Kidney (tissue), 14 donors: ENCODE measurements around the gene KIAA1755. TPM values are rescaled to one million over a fixed set of nuclear protein-coding genes. Genes with fewer than 3 reads are reported as not detected.

Source experiments
- DNase-seq, 5 donors: peaks; one replicate each; pipeline ENCODE4 v3.0.0-alpha.2; 2013 to 2020
- FAIRE-seq: peaks from 2 replicates; lab custom pipeline; 2012; peaks lifted over from hg19 to GRCh38; lab: Jason Lieb, UNC
- H3K27ac ChIP-seq, 2 donors: one replicate each; pipeline ENCODE4 v1.7.0; 2013; ENCODE audit warnings: low read depth in 2 of 2, low read length in 2 of 2, inconsistent platforms in 1 of 2
- H3K27me3 ChIP-seq: one replicate; pipeline ENCODE4 v1.7.1; 2013; ENCODE audit warnings: low read length, inconsistent platforms; ENCODE audit not compliant: control insufficient read depth, insufficient read depth
- H3K36me3 ChIP-seq, 3 donors: one replicate each; pipeline versions ENCODE4 v1.7.0 to v1.7.1; 2013; ENCODE audit warnings: low read length in 3 of 3, control low read depth in 1 of 3, inconsistent platforms in 1 of 3; ENCODE audit not compliant: insufficient read depth in 3 of 3, control insufficient read depth in 2 of 3
- H3K4me1 ChIP-seq, 3 donors: one replicate each; pipeline versions ENCODE4 v1.7.0 to v1.7.1; 2013; ENCODE audit warnings: low read length in 3 of 3, inconsistent platforms in 1 of 3, low read depth in 1 of 3; ENCODE audit not compliant: control insufficient read depth in 2 of 3, insufficient read depth in 2 of 3
- H3K4me3 ChIP-seq, 3 donors: one replicate each; pipeline versions ENCODE4 v1.7.0 to v1.8.1; 2013; ENCODE audit warnings: low read length in 3 of 3, control low read depth in 1 of 3, inconsistent platforms in 1 of 3
- H3K9ac ChIP-seq, 3 donors: one replicate each; pipeline versions ENCODE4 v1.7.0 to v1.7.1; 2013; ENCODE audit warnings: low read length in 3 of 3, control low read depth in 1 of 3, inconsistent platforms in 1 of 3
- H3K9me3 ChIP-seq, 3 donors: one replicate each; pipeline versions ENCODE4 v1.7.0 to v1.7.1; 2013; ENCODE audit warnings: low read length in 3 of 3, control low read depth in 1 of 3, inconsistent platforms in 1 of 3; ENCODE audit not compliant: control insufficient read depth in 2 of 3, insufficient read depth in 1 of 3
- CTCF ChIP-seq: IDR thresholded peaks from 3 replicates; pipeline ENCODE4 v1.5.1; 2012; ENCODE audit warnings: mild to moderate bottlenecking, moderate library complexity, borderline replicate concordance; ENCODE audit not compliant: insufficient read depth; ENCODE audit errors: extremely low read depth
- intact Hi-C: fragments of 100-400 bp; cut with DNase I; formaldehyde crosslinking; loops from one replicate; pipeline ENCODE4 v1.11.1; 2022
- polyA plus RNA-seq: library from polyadenylated mRNA; stranded (reverse); fragments of 350-450 nt; fragmentation: Illumina TruSeq; extraction: RNeasy Lipid Tissue Mini Kit (QIAGEN cat#74804); gene quantifications from one replicate; pipeline ENCODE4 v1.2.3, GENCODE V29; 2014; ENCODE audit warnings: low read depth, low replicate concordance; ENCODE audit not compliant: insufficient read depth
- total RNA-seq: library from RNA; stranded (reverse); fragmentation: NEBNext Ultra II Directional; extraction: Animal tissue kit (Norgen Biotek cat#: 25700); gene quantifications from one replicate; pipeline ENCODE4 v1.2.1, GENCODE V29; 2021
- donor health status: control.
- donor health status: control.
- donor health status: control.
- donor health status: control.
- donor health status: control.
- donor health status: DM: yes; HTN: yes; CAD: no.
- donor health status: Normal renal cell carcinoma (clear cell type).

The KIAA1755 gene
- total and polyA plus RNA-seq, 2 donors from 2014 or later: 1.5 to 5.1 TPM

- no peak overlapping the region for H3K9ac ChIP-seq
- DNase-seq (peak in 1 of 5 donors; percentile 5), FAIRE-seq (no peak)
- no peak overlapping the region for H3K4me3 ChIP-seq
- TF ChIP-seq CTCF: no peak
- H3K27me3 ChIP-seq: no peaks in the 10 kb centered on the region
- H3K27ac ChIP-seq: no peak overlapping the region
- intact Hi-C loops: no loop called here
- no peaks in the 10 kb centered on the region for H3K4me1 ChIP-seq
- no peaks in the 10 kb centered on the region for H3K9me3 ChIP-seq
- no peaks in the 10 kb centered on the region for H3K36me3 ChIP-seq
Measured at GRCh38 chr20:38193586-38194105, 66.9 kb downstream of the KIAA1755 start.

GRCh38 chr20:38192323-38192885 lies 68.1 kb downstream of the KIAA1755 start:
- intact Hi-C loops: no loop called here
- Histone ChIP-seq H3K9ac (no peak overlapping the region), H3K36me3 (no peaks in the 10 kb centered on the region), H3K9me3 (no peaks in the 10 kb centered on the region), H3K4me1 (no peaks in the 10 kb centered on the region), H3K27me3 (no peaks in the 10 kb centered on the region), H3K27ac (no peak overlapping the region), H3K4me3 (no peak overlapping the region)
- DNase-seq (peak in 1 of 5 donors; percentile 9), FAIRE-seq (no peak)
- TF ChIP-seq CTCF: no peak

GRCh38 chr20:38191654-38192053 lies 68.9 kb downstream of the KIAA1755 start:
- Histone ChIP-seq H3K36me3 (no peaks in the 10 kb centered on the region), H3K4me3 (no peak overlapping the region), H3K27ac (no peak overlapping the region), H3K27me3 (no peaks in the 10 kb centered on the region), H3K9me3 (no peaks in the 10 kb centered on the region), H3K4me1 (no peaks in the 10 kb centered on the region), H3K9ac (no peak overlapping the region)
- intact Hi-C loops: no loop called here
- DNase-seq (peak in 1 of 5 donors; percentile 20), FAIRE-seq (no peak)
- TF ChIP-seq CTCF: no peak
